K562 (cell line): ENCODE results near the gene DST.

Experiments used
- CBX3 ChIP-seq, 2 experiments: IDR thresholded peaks; 1 replicate in 1 of 2; 2 replicates in 1 of 2; pipeline ENCODE4 v1.6.1; 2012; ENCODE audit warnings: inconsistent platforms in 2 of 2, low read length in 2 of 2, borderline replicate concordance in 1 of 2, control low read depth in 1 of 2
- E2F4 ChIP-seq: sonication (generic); formaldehyde crosslinking; IDR thresholded peaks from 2 replicates; pipeline ENCODE4 v1.8.0; 2022; ENCODE audit warnings: mild to moderate bottlenecking, low read depth, missing genetic modification reagents
- MTA3 ChIP-seq: fragments of 450-650 bp; formaldehyde crosslinking; IDR thresholded peaks from 2 replicates; pipeline ENCODE4 v1.6.1; 2017; ENCODE audit warnings: mild to moderate bottlenecking, borderline replicate concordance
- TGIF2 ChIP-seq: sonication (generic); formaldehyde crosslinking; IDR thresholded peaks from 2 replicates; pipeline ENCODE4 v1.8.1; 2022; ENCODE audit warnings: mild to moderate bottlenecking, missing genetic modification reagents, moderate library complexity
- ZNF253 ChIP-seq: fragments of 250-450 bp; sonication (Bioruptor Pico); conservative IDR thresholded peaks from 2 replicates; pipeline ENCODE4 v1.6.1; 2021; ENCODE audit warnings: mild to moderate bottlenecking
- TF ChIP-seq, protein P1 (sequence below): sonication (generic); formaldehyde crosslinking; IDR thresholded peaks from 2 replicates; pipeline ENCODE4 v1.8.0; 2022; ENCODE audit warnings: mild to moderate bottlenecking, missing genetic modification reagents
- TF ChIP-seq, protein P2 (sequence below), 3 experiments: IDR thresholded peaks in 2 of 3; conservative IDR thresholded peaks in 1 of 3; 2 replicates each; pipeline ENCODE4 v1.5.1; 2011 to 2012; ENCODE audit warnings: low read length in 3 of 3, mild to moderate bottlenecking in 3 of 3, control low read depth in 2 of 3, improper control_type of control experiment in 1 of 3, inconsistent platforms in 1 of 3, low read depth in 1 of 3, mixed read lengths in 1 of 3, moderate library complexity in 1 of 3; ENCODE audit not compliant: insufficient read depth in 2 of 3
- TF ChIP-seq, protein P3 (sequence below), 2 experiments: IDR thresholded peaks; 2 replicates each; pipeline ENCODE4 v1.6.1; 2011; ENCODE audit warnings: borderline replicate concordance in 1 of 2, control low read depth in 1 of 2, low read depth in 1 of 2, low read length in 1 of 2, mild to moderate bottlenecking in 1 of 2, mixed read lengths in 1 of 2, moderate library complexity in 1 of 2; ENCODE audit not compliant: insufficient read depth in 1 of 2, insufficient read length in 1 of 2, poor library complexity in 1 of 2, severe bottlenecking in 1 of 2; ENCODE audit errors: extremely low read depth in 1 of 2
- TF ChIP-seq, protein P4 (sequence below), 2 experiments: fragments of 450-650 bp; IDR thresholded peaks; 2 replicates each; pipeline ENCODE4 v1.6.1; 2016; ENCODE audit warnings: mild to moderate bottlenecking in 2 of 2, borderline replicate concordance in 1 of 2, low read depth in 1 of 2, moderate library complexity in 1 of 2

DNA sequence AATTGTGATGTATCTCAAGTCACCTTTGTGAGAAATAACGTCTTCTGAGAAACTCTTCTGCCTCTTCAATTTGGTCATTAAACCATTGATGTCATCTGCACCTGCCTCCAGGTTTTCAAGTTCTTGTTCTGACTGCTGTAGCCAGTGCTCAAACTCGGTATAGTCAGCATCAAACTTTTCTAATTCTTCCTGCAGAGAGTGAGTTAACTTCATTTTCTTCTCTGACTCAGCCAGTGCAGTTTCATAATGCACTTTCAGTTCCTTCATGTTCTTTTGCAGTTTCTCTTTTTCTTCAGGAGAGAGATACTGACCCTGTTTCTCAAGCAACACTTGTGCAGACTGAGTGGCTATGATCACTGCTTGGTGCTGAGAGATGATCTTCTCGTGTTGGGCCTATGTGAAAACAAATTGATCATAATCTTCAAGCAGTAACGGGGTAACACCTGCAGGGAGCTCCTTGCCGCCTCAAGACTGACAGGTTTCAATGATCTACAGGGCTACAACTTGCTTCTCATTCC, 48.8 kb downstream of the DST start:
- TF ChIP-seq TGIF2 (CRISPR knock-in tag) (no peak), MTA3 (no peak), ZNF253 (no peak), CBX3 (IDR thresholded peaks at IDR 0.05; ENCODE audit: borderline replicate concordance in 1 of 2, low read length in 2 of 2) (no peak), E2F4 (no peak)
- TF ChIP-seq, protein P1, sequence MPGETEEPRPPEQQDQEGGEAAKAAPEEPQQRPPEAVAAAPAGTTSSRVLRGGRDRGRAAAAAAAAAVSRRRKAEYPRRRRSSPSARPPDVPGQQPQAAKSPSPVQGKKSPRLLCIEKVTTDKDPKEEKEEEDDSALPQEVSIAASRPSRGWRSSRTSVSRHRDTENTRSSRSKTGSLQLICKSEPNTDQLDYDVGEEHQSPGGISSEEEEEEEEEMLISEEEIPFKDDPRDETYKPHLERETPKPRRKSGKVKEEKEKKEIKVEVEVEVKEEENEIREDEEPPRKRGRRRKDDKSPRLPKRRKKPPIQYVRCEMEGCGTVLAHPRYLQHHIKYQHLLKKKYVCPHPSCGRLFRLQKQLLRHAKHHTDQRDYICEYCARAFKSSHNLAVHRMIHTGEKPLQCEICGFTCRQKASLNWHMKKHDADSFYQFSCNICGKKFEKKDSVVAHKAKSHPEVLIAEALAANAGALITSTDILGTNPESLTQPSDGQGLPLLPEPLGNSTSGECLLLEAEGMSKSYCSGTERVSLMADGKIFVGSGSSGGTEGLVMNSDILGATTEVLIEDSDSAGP (CRISPR knock-in tag): no peak
- TF ChIP-seq, protein P2, sequence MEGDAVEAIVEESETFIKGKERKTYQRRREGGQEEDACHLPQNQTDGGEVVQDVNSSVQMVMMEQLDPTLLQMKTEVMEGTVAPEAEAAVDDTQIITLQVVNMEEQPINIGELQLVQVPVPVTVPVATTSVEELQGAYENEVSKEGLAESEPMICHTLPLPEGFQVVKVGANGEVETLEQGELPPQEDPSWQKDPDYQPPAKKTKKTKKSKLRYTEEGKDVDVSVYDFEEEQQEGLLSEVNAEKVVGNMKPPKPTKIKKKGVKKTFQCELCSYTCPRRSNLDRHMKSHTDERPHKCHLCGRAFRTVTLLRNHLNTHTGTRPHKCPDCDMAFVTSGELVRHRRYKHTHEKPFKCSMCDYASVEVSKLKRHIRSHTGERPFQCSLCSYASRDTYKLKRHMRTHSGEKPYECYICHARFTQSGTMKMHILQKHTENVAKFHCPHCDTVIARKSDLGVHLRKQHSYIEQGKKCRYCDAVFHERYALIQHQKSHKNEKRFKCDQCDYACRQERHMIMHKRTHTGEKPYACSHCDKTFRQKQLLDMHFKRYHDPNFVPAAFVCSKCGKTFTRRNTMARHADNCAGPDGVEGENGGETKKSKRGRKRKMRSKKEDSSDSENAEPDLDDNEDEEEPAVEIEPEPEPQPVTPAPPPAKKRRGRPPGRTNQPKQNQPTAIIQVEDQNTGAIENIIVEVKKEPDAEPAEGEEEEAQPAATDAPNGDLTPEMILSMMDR (IDR thresholded peaks at IDR 0.05 in 2 of 3, conservative IDR thresholded peaks at IDR 0.05 in 1 of 3; ENCODE audit: insufficient read depth in 2 of 3, low read depth in 1 of 3, low read length in 3 of 3): no peak
- TF ChIP-seq, protein P3, sequence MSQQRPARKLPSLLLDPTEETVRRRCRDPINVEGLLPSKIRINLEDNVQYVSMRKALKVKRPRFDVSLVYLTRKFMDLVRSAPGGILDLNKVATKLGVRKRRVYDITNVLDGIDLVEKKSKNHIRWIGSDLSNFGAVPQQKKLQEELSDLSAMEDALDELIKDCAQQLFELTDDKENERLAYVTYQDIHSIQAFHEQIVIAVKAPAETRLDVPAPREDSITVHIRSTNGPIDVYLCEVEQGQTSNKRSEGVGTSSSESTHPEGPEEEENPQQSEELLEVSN (IDR thresholded peaks at IDR 0.05; ENCODE audit: borderline replicate concordance in 1 of 2, extremely low read depth in 1 of 2, insufficient read depth in 1 of 2, insufficient read length in 1 of 2, low read depth in 1 of 2, low read length in 1 of 2, poor library complexity in 1 of 2, severe bottlenecking in 1 of 2): no peak
- TF ChIP-seq, protein P4, sequence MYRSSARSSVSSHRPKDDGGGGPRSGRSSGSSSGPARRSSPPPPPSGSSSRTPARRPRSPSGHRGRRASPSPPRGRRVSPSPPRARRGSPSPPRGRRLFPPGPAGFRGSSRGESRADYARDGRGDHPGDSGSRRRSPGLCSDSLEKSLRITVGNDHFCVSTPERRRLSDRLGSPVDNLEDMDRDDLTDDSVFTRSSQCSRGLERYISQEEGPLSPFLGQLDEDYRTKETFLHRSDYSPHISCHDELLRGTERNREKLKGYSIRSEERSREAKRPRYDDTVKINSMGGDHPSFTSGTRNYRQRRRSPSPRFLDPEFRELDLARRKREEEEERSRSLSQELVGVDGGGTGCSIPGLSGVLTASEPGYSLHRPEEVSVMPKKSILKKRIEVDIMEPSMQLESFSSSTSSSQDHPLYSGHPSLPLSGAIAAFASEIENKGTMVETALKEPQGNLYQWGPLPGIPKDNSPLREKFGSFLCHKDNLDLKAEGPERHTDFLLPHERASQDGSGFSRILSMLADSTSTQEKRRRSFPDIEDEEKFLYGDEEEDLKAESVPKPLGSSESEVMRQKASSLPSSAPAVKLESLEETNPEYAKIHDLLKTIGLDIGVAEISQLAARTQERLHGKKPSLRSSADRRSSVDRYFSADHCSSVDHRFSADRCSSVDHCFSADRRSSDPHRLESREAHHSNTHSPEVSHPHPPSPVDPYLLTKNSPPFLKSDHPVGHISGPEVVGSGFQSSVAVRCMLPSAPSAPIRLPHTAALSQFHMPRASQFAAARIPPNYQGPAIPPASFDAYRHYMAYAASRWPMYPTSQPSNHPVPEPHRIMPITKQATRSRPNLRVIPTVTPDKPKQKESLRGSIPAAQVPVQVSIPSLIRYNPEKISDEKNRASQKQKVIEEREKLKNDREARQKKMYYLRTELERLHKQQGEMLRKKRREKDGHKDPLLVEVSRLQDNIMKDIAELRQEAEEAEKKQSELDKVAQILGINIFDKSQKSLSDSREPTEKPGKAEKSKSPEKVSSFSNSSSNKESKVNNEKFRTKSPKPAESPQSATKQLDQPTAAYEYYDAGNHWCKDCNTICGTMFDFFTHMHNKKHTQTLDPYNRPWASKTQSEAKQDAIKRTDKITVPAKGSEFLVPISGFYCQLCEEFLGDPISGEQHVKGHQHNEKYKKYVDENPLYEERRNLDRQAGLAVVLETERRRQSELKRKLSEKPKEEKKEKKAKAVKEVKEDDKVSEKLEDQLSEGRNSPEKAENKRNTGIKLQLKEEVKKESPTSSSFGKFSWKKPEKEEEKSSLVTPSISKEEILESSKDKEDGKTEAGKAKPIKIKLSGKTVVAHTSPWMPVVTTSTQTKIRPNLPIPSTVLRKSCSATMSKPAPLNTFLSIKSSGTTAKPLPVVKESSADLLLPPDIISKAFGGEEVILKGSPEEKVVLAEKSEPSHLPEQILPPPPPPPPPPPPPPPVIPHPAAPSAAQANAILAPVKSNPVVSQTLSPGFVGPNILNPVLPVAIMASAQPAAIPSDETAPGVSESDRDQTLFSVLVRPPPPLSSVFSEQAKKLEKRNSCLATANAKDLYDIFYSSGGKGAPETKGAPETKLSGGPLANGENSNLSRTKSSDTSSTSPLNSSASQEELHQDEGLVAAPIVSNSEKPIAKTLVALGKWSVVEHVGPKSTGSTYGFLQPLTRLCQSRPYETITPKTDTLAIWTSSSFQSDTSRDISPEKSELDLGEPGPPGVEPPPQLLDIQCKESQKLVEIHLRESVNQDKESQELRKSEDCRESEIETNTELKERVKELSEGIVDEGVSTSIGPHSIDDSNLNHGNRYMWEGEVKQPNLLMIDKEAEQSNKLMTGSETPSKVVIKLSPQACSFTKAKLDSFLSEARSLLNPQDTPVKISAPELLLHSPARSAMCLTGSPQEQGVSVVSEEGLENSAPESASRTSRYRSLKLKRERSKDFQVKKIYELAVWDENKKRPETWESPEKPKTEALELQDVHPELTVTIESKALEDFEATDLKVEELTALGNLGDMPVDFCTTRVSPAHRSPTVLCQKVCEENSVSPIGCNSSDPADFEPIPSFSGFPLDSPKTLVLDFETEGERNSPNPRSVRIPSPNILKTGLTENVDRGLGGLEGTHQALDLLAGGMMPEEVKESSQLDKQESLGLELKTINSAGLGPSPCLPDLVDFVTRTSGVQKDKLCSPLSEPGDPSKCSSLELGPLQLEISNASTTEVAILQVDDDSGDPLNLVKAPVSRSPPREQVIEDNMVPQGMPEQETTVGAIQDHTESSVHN (IDR thresholded peaks at IDR 0.05; ENCODE audit: borderline replicate concordance in 1 of 2, low read depth in 1 of 2): no peak
